ENCODE results near the gene ADAMTSL3.
"Not testable (repeated sequence)": the region's sequence is repeated elsewhere in the genome, so short reads cannot be mapped to it uniquely, and the experiment has no call there.

Gene ADAMTSL3

DNA sequence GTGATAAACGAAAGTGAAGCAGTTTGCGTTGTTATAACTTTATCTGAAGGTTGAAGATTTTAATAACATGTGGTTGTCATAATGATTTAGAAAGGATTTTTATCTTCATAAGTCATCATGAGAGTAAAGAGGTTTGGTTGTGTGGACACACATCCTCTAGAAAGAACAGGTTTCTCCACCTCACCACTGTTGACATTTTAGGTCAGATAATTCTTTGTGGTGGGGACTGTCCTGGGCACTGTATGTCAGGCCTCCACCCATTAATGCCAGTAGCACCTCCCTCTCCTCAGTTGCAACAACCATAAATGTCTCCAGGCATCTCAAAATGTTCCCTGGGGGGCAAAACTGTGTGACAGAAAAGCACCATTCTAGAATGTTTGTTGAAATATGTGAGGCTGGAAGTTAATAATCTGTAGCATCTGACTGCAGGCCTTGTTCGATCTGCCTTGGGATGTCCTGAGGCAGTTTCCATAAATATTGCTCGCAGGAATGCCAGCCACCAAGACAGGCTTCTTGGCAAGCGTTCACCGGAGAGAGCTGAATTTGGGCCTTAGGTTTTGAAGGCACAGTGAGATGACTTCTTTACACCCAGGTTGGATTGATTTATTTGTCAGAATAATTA is 100.1 kb downstream of the ADAMTSL3 start:
- Histone ChIP-seq H3K9ac (no peak overlapping the region), H3K36me3 (ENCODE audit: control insufficient read depth, insufficient read depth, low read length) (no peaks in the 10 kb centered on the region), H3K27ac (no peak overlapping the region), H3K4me3 (ENCODE audit: low read depth, low read length) (no peak overlapping the region), H3K27me3 (ENCODE audit: control insufficient read depth, insufficient read depth, low read length) (no peaks in the 10 kb centered on the region), H3K9me3 (ENCODE audit: control insufficient read depth, low read length) (no peaks in the 10 kb centered on the region), H3K4me1 (no peaks in the 10 kb centered on the region), H2AFZ (no peak overlapping the region), H3K79me2 (no peaks in the 10 kb centered on the region), H3K4me2 (ENCODE audit: low read length) (no peak overlapping the region)
- TF ChIP-seq, protein P1, sequence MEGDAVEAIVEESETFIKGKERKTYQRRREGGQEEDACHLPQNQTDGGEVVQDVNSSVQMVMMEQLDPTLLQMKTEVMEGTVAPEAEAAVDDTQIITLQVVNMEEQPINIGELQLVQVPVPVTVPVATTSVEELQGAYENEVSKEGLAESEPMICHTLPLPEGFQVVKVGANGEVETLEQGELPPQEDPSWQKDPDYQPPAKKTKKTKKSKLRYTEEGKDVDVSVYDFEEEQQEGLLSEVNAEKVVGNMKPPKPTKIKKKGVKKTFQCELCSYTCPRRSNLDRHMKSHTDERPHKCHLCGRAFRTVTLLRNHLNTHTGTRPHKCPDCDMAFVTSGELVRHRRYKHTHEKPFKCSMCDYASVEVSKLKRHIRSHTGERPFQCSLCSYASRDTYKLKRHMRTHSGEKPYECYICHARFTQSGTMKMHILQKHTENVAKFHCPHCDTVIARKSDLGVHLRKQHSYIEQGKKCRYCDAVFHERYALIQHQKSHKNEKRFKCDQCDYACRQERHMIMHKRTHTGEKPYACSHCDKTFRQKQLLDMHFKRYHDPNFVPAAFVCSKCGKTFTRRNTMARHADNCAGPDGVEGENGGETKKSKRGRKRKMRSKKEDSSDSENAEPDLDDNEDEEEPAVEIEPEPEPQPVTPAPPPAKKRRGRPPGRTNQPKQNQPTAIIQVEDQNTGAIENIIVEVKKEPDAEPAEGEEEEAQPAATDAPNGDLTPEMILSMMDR (IDR thresholded peaks at IDR 0.05): no peak

GRCh38 chr15:83757291-83757690 is 103.4 kb downstream of the ADAMTSL3 start:
- H2AFZ ChIP-seq; H3K79me2 ChIP-seq; H3K9ac ChIP-seq; H3K27ac ChIP-seq; H3K27me3 ChIP-seq (ENCODE audit: control insufficient read depth, insufficient read depth, low read length); H3K4me2 ChIP-seq (ENCODE audit: low read length); H3K4me3 ChIP-seq (ENCODE audit: low read depth, low read length); H3K9me3 ChIP-seq (ENCODE audit: control insufficient read depth, low read length); H3K4me1 ChIP-seq; H3K36me3 ChIP-seq (ENCODE audit: control insufficient read depth, insufficient read depth, low read length): not testable (repeated sequence)

- Histone ChIP-seq H3K27me3 (ENCODE audit: control insufficient read depth, insufficient read depth, low read length) (no peaks in the 10 kb centered on the region), H3K9me3 (ENCODE audit: control insufficient read depth, low read length) (no peaks in the 10 kb centered on the region), H3K4me2 (ENCODE audit: low read length) (no peak overlapping the region), H3K79me2 (no peaks in the 10 kb centered on the region), H2AFZ (no peak overlapping the region), H3K9ac (no peak overlapping the region), H3K27ac (no peak overlapping the region), H3K4me3 (ENCODE audit: low read depth, low read length) (no peak overlapping the region), H3K4me1 (no peaks in the 10 kb centered on the region), H3K36me3 (ENCODE audit: control insufficient read depth, insufficient read depth, low read length) (no peaks in the 10 kb centered on the region)
- TF ChIP-seq, protein P1 (IDR thresholded peaks at IDR 0.05): no peak
These were observed 108.4 kb downstream of the ADAMTSL3 start for GRCh38 chr15:83762367-83762766.

DNA sequence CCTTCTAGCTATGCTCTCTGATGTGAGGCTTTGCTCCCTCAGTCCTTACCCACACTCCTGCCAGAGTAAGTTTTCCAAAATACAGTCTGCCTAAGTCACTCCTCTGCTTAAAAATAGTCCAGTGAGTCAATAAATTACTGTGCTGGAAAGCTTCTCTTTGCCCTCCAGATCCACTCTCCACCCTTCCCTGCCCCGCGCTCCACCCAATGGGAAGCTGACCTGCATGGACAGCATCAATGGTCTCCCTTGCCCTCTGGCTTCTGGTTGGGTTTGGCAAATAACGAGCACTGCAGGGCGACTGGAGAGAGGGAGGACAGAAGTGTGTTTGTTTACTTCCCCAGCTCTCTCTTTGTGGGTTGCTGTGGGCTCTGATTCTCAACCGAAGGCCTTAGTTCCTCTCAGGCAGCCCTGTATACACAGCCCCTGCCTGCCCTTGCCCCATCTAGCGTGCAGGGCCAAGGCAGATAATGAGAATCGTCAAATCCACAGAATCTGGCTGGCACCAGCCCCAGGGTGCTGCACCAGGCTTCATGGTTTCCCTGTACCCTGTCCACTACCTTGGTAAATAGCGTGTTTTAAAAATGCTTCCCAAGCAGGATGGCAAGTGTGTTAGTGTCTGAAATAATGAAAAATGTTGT is 110.4 kb downstream of the ADAMTSL3 start:
- H3K4me1 ChIP-seq: no peaks in the 10 kb centered on the region
- H3K27ac ChIP-seq: no peak overlapping the region
- H3K79me2 ChIP-seq: no peaks in the 10 kb centered on the region
- no peak overlapping the region for H3K4me3 ChIP-seq (ENCODE audit: low read depth, low read length)
- H3K9ac ChIP-seq: no peak overlapping the region
- H3K4me2 ChIP-seq (ENCODE audit: low read length): no peak overlapping the region
- no peaks in the 10 kb centered on the region for H3K36me3 ChIP-seq (ENCODE audit: control insufficient read depth, insufficient read depth, low read length)
- no peaks in the 10 kb centered on the region for H3K27me3 ChIP-seq (ENCODE audit: control insufficient read depth, insufficient read depth, low read length)
- no peaks in the 10 kb centered on the region for H3K9me3 ChIP-seq (ENCODE audit: control insufficient read depth, low read length)
- no peak overlapping the region for H2AFZ ChIP-seq
- TF ChIP-seq, protein P1 (IDR thresholded peaks at IDR 0.05): no peak

GRCh38 chr15:83766339-83766738 is 112.4 kb downstream of the ADAMTSL3 start:
- Histone ChIP-seq H3K79me2 (no peaks in the 10 kb centered on the region), H3K9me3 (ENCODE audit: control insufficient read depth, low read length) (no peaks in the 10 kb centered on the region), H2AFZ (no peak overlapping the region), H3K27ac (no peak overlapping the region), H3K27me3 (ENCODE audit: control insufficient read depth, insufficient read depth, low read length) (no peaks in the 10 kb centered on the region), H3K4me1 (no peaks in the 10 kb centered on the region), H3K4me2 (ENCODE audit: low read length) (no peak overlapping the region), H3K9ac (no peak overlapping the region), H3K36me3 (ENCODE audit: control insufficient read depth, insufficient read depth, low read length) (no peaks in the 10 kb centered on the region), H3K4me3 (ENCODE audit: low read depth, low read length) (no peak overlapping the region)
- TF ChIP-seq, protein P1 (IDR thresholded peaks at IDR 0.05): no peak
